ENCODE measurements around the gene ZNF416.

GRCh38 chr19:57537953-57538547 is 40.7 kb downstream of the ZNF416 start:
- no peak for TF ChIP-seq GATA2 (IDR thresholded peaks at IDR 0.05; ENCODE audit: low read depth, low read length)
- no peak for TF ChIP-seq GATA3 (IDR thresholded peaks at IDR 0.05; ENCODE audit: low read depth, low read length)
